Stimulated activated CD8-positive, alpha-beta memory T cell treated with anti-CD3 and anti-CD28 coated beads, Interleukin-7, amount 100 ng/mL, for 48 hours (primary cell): ENCODE measurements around the gene SERGEF.

Source experiments
- DNase-seq, 2 donors: peaks; one replicate each; pipeline ENCODE4 v3.0.0-alpha.2; 2020; ENCODE audit warnings: low read depth in 1 of 2; ENCODE audit errors: extremely low read depth in 1 of 2

The SERGEF gene

DNA sequence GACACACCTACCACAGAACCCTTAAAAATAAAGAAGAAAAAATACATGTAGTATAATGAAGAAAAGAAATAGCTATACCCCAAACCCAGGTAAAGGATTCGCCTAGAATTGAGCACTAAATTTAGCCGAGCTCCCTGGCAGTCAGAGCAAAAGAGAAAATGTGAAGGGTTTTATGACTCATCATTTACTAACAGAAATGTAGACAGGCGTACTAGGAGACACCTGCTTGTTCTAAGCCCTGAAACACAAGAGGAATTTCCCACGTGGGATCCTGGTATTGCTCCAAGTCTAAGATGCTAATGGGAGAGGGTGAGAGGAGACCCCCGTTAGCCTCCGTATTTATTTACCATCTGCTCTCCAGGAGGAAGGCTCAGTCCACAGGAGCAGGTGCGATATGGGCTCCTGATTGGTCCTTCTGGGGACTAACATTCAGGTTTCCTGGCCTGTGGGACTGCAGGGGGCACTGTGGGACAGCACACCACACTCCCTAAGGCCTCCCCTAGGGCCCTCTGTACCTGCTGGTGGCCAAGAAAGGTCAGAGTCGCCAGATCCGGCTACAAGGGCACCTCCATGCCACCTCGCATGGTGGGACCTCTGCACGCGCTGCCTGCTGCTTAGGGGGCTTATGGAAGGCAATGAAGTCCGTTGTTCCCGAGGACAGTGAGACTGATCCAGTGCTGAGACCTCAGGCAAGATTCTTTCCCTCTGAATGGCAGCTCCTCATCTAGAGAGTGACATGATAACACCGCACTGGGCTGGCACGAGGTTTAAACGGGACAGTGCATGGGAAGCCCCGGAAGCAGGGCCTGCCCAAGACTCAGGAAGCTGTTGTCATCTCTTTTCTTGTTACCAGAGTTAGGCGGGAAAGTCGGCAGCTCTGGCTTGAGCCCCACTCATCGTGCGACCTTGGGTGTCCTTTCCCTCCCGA, 252.5 kb downstream of the SERGEF start:
- DNase-seq, result no peak

DNA sequence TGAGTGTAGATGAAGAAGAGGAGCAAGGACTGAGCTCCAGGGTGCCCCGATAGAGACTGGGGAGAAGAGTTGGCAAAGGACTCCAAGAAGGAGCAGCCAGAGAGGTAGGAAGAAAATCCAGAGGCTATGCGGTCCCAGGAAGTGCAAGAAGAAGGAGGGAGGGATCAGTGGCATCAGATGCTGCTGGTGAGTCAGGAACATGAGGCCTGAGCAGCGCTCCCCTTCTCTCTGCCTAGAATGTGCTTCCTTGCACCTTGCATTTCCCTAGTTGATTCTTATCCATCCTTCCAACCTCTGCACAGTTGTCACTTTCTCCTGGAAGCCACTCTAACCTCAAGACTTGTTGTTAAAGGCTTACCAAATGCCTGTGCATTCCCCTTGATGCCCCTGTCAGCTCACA, 257.0 kb downstream of the SERGEF start:
- no peak for DNase-seq

DNA sequence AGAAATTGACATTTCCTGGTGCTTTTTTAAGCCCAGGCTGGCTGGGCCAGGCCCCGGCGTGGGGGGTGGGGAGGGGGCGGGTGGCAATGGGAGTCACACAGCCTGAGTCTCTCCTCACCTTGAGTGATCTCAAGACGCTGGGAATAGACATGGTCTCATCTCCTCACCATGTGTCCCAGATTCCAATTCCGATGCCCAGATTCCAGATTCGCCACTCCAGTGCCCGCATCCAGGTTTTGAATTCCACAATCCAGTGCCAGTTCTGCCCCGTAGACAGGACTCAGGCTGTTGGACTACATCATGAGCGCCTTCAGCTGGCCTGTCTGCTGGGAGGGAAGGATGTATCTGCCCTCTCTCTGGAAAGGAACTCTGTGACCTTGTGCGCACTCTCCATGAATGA, 259.2 kb downstream of the SERGEF start:
- no peak for DNase-seq

DNA sequence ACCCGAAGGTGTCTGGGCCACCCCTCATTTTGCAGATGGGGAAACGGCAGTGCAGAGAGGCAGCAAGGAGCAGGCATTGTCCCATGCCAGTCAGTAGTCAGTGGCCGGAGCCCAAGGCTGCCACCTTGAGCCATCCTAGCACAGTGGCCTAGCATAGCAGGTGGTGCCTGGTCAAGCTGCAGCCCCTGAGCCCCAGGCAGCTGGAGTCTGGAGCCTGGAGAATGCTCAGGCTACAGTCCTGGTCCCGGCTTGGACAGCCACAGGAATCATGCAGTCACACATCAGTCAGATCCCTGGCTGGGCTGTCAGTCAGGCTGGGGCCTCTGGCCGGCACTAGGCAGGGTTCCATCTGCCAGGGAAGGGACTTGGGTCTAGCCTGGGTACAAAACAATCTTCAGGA, 259.7 kb downstream of the SERGEF start:
- DNase-seq, result no peak

DNA sequence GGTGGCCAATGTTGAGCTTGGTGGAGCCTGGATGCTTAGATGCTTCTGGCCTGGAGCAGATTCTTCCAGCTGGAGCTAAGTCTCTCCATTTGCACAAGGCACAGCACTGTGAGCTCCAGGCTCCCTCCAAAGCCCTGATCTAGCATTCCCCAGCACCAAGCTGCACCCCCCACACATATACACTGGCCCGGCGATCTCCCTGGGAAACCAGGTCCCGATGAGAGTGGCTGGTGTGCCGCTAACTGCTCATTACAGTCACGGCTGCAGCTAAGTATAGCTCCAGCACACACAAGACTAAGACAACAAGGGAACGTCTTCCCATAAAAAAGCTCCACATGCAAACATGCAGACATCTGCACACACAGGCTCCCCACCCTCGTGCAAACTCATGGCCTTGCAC, 260.7 kb downstream of the SERGEF start:
- no peak for DNase-seq

DNA sequence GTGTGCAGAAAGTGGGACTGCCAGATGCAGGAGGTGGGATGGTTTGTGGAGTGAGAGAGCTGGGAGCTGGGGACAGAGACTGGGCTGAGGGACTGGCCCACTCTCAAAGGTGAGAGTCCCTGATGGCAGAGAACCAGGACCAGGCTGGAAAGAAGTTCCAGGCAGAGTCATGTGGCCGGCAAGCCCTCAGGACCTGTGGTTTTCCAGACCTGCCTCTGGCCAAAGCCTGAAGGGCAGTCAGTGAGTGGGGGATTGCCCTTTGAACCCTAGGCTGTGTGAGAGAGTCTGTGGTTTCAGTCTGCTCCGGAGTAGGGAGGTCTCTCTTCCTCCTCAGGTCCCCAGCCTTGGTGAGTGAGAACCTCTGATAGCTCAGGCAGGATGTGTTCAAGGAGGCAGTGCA, 261.3 kb downstream of the SERGEF start:
- no peak for DNase-seq

DNA sequence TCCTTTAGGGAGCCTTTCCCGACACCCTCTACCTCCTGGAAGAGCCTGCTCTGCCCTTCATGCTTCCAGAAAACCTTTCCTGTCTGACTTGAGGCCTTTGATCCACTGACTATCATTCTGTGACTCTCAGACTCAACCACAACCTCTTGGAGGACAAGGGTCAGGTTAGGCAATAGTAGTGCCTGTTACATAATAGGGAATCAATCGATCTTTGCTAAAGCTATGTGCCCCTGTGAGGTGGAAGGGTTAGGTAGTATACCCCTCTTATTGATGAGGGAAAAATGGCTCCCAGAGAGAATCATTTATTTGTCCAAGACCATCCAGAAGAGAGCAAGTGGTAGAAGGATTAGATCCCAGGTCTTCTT, 262.1 kb downstream of the SERGEF start:
- DNase-seq, result no peak

DNA sequence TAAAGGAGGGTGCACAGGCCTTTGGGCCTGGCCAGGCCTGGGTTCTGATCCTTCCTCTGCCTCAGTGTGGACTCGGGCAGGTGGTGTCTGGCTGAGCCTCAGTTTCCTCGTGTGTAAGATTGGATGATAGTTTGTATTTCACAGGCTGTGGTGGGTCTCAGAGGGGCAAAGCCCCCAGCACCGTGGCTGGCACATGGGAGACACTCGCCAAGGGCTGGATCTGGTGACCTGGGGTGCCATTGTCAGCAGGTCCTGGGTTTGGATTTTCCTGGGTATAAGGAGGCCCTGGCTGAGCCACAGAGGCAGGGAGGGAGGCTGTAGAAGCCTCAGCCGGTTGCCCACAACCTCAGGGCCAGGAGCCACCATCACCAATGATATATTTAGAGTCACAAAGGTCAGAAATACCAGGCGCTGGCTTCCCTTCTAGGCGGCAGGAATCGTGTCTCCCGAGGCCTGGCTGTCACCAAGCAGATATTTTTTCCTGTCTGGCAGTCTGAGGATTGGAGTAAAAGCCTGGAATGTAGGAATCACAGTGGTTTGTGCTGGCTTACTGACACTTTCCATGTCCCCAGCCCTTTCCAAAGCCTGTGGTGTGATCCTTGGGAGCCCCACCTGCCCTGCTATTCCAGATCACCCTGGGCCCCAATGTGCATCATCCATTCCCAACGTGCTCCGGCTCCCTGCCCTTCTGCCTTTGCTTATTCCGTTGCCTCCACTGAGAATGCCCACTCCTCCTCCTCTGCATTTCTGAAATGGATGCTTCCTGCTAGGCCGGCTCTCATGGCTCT, 262.6 kb downstream of the SERGEF start:
- DNase-seq, result no peak

DNA sequence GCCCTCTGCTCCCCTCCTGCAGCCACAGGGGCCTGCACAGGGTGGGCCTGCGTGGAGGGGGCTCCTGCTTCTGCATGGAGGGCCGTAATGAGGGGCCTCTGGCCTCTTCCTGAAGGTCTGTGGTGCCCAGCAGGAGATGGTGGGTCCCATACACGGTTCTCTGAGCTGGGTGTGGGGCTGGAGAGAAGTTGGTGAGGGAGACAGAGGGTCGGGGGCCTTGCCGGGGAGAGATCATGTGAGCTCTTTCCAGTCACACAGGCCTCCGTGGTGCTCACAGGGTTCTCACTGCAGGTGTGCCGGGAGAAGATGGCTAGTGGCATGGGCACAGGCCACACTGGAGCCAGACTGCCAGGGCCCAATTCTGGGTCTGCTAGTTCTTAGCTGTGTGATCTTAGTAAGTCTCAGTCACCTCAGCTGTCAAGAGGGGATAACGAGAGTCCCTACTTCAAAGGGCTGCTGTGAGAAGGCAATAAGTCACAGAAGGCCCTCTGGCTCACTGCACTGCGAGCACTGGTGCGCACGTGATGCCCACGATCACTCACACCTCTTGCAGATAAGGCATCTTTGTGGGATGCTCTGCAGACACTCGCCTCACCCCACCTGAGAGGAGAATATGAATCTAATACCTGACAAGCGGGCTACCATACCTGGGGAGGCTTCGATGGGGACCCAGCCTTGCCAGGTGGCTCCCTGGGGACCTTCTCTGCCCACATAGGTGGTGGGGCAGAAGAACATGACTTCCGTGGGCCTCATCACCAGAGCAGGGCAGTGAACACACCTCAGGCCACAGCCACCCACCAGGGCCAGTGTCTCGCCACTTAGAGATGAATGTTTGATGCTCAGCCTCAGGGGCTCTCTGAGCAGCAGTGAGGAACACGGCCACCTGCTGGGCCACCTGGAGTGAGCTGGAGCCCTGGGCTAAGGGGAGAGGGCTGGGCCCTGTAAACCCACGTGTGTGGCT, 263.8 kb downstream of the SERGEF start:
- no peak for DNase-seq

DNA sequence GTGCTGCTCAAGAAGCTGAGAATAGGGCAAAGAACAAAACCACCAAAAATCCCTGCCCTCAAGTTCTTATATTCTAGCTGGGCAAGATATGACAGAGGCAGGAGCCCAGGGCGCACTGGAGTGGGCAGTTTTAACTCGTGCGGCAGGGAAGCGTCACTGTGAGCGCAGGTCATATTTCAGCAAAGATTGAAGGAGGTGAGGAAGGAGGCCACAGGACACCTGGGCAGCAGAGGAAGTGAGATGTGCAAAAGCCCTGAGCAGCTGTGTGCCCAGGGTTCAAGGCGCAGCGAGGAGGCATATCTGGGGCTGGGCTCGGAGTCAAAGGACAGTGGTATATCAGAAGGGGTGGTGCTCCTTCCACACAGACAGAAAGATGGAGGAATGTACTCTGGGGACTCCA, 264.8 kb downstream of the SERGEF start:
- no peak for DNase-seq

DNA sequence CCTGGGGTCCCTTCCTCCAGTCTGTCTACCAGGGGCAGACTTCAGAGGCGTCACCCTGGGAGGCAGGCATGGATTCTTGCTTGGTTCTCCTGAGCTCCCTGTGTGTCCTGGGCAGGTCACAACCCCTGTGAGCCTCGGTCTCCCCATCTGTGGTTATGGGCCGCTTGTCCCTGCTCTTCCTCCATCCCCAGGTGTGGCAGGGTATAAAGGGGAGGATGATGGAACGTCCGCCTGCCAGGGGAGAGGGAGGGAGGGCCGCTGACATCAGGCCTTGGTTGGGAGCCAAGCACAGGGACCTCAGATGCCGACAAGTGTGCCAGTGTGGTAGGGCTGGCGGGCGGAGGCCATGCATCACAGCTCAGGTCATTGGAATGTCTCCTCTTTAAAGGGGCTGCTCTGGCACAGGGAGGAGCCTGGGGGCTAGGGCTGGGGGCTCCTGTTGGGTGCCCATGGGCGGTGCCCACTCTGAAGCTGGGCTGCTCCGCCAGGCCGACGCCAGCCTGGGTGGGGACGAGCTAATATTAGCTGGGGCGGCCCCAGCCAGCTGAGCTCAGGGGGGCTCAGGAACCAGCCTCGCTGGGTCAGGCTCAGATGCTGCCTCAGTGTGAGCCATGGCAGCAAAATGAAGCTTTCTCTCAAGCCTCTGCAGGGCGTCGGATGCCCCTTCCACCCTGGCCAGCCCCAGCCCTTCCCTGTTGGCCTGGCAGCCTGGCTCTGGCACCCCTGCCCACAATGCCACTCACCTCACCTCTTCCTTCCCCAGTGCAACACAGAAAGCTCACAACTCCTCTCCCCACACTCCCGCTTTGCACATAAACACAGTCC, 265.5 kb downstream of the SERGEF start:
- no peak for DNase-seq

DNA sequence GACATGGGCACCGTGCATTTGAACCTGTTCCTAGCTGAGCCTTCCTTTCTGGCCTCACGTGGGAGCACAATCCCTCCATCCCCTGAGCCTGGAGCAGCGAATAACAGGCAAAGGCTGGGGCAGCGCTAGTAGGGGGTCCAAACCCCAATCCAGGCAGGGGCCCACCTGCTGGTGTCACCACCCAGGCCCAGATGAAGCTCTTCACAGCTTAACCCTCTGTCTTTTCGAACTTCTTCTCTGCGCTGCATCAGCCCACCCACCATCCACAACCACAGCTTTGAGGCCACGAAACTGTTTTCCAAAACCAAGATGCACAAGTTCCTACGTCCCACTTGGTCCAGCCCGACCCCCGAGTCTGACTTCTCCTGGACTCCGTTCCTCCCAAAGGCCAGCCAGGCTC, 266.8 kb downstream of the SERGEF start:
- DNase-seq, result no peak

DNA sequence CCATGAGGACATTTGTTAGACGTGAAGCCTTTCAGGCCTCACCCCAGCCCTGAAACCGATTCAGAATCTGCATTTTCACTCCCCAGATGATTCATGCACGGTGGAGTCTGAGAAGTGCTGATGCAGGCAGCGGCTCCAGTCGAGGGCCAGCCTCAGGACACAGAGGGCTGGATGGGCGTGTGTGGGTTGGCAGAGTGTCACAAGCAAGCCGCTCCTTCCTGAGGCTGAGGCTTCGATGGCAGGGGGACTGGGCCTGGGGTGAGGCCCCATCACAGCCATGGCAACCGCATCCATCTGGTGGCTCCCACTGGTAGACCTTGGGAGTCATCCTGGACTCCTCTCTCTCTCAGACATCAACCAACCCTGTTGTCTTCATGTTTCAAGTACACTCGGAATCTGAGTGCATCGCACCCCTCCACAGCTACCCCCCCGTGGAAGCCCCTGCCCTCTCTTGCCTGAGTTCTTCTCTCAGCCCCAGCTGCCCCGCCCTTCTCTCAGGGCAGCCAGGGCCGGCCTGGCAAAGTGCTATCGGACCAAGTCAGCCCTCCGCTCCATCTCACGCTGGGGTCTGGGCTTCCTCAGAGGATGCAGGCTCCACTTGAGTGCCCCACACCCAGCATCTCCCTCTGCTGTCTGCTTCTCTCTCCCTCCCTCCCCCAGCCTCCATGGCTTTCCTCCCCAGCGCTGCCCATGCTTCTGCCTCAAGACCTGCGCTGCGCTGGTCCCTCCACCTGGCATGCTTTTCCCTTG, 267.6 kb downstream of the SERGEF start:
- no peak for DNase-seq

DNA sequence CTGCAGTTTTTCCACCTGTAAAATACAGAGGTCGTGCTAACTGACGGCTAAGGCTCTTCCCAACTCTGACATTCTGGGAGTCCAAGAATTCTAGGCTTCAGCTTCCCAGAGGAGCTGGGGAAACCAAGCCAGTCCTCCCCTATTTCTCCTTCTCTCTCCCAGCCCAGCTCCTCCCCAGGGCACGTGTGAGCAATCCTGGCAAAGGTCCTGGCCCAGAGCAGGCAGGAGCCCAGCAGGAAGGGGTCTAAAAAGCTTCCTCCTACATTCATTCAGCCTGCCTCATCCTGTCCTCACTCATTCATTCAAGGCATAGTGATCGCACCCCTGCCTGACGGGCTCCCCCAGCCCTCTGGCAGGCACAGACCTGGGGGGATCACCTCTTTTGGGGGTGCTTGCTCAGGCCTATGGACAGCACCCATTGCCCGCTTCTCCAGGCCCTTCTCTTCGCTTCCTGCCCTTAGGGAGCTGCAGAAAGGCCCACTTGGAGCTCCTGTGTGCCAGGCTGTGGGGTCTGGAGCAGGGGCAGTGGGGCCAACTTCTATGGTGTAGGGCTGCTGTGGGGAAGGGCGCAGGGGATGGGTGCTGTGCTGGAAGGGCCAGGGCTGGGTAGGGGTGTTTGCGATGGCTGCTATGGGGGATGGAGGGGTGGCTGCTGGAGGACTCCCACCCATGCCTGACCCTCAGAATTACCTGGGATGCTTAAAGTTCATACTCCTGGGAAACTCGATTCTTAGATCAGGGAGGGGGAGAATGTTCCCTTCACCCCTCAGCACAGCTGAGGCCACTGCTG, 268.5 kb downstream of the SERGEF start:
- no peak for DNase-seq

DNA sequence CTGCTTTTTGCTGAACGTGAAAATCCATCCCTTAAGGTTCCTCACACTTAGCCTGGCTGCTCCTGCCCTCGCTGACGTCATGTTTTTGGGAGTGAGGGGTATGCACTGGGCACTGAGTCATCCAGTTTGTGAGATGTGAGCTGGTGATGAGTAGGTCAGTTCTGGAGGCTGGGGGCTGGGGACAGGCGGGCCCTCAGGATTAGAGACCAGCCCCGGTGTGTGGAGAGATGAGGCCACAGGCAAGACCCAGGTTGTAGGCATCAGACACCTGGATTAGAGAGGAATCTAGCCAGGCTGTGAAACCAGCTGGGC, 269.1 kb downstream of the SERGEF start:
- no peak for DNase-seq

DNA sequence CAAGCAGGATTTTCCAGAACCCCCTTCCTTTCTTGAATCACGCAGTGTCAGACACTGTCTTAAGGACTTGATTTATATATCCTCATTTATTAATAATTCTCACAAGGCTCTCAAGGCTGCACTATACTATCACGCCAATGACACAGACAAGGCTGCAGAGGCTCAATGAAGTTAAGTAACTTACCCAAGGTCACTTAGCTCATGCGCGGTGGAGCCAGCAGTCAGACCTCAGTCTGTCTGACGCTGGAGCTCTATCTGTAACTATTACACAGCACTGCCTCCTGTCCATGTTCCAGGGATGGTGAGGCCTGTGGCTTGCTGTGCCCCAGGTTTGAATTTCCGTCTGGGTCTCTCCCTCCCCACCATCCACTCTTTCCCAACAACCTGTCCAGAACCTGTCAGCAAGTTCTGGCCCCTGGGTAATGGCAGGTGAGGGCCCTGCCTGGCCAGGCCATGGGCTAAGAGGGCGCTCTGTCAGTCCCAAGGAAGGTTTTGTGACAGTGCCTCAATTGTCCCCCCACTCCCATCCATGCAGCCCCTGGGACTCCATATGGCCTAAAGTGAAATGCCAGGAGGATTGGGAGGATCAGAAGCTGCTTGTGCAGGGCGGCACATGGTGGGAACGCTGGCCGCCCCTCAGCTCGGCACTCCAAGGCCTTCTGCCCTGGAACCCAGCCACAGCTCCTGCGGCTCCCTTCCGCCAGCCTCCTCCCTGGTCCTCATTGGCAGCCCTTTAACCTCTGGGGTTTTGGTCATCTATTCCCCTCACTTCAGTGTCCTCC, 269.6 kb downstream of the SERGEF start:
- no peak for DNase-seq

DNA sequence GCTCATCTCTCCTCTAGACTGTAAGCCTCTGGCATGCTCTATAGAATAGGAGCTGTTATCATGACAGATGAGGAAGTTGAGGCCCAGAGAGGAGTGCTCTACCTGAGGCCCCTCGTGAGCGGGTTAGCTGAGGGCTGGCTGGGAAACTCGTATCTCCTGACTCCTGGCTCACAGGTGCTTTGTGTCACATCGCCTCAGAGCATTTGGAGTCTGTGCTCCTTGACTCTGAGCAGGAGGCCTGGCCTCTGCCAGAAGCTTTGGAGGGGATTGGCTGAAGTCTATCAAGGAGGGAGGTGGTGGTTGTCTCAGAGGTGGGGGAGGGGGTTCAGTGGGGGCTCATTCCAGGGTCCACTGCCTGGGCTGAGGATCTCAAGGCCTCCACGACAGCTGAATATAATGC, 270.8 kb downstream of the SERGEF start:
- no peak for DNase-seq

DNA sequence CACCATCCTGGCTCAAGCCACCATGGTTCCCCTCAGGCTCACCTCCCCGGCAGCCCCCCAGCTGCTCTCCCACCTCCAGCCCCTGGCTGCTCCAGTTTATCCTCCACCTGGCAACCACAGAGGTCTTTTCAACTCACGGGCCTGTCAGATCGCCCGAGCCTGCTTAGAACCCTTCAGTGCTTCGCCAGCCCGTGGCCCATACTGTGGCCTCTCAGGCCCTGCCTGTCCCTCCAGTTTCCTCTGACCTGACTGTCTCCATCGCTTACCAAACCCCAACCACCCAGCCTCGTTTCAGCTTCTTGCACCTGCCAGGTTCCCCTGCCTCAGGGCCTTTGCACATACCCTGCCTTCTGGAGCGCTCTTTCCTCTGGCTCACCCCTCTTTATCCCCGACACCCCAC, 271.4 kb downstream of the SERGEF start:
- no peak for DNase-seq
